Smooth muscle cell (in vitro differentiated cells): Measurements from ENCODE around the gene TCEAL2. TPM values are rescaled to one million over a fixed set of nuclear protein-coding genes. Genes with fewer than 3 reads are reported as not detected.
A peak's percentile ranks its signal among the peaks of the same experiment; 100 is the strongest.
"Not testable (repeated sequence)": the region's sequence is repeated elsewhere in the genome, so short reads cannot be mapped to it uniquely, and the experiment has no call there.

Source experiments
- DNase-seq: peaks from one replicate; lab custom pipeline; 2025; ENCODE audit not compliant: unreplicated experiment; lab: John Stamatoyannopoulos, UW
- H2AFZ ChIP-seq: fragments of 200-600 bp; sonication (generic); 2 replicates; pipeline ENCODE4 v1.6.0; 2016; ENCODE audit warnings: antibody characterized with exemption, low read depth, mild to moderate bottlenecking
- H3F3A ChIP-seq: fragments of 200-600 bp; sonication (generic); 2 replicates; pipeline ENCODE4 v1.6.0; 2017; ENCODE audit warnings: antibody characterized with exemption, low read depth
- H3K27ac ChIP-seq: fragments of 200-600 bp; sonication (generic); 2 replicates; pipeline ENCODE4 v1.5.1; 2016; ENCODE audit warnings: low read depth, mild to moderate bottlenecking
- H3K27me3 ChIP-seq: fragments of 200-600 bp; sonication (generic); 2 replicates; pipeline ENCODE4 v1.6.1; 2016; ENCODE audit warnings: low read depth, mild to moderate bottlenecking
- H3K36me3 ChIP-seq: fragments of 200-600 bp; sonication (generic); 2 replicates; pipeline ENCODE4 v1.5.1; 2016; ENCODE audit warnings: low read depth
- H3K4me1 ChIP-seq: fragments of 200-600 bp; sonication (generic); 2 replicates; pipeline ENCODE4 v1.5.1; 2016; ENCODE audit warnings: low read depth
- H3K4me2 ChIP-seq: fragments of 200-600 bp; sonication (generic); 2 replicates; pipeline ENCODE4 v1.6.0; 2016; ENCODE audit warnings: mild to moderate bottlenecking
- H3K4me3 ChIP-seq: fragments of 200-600 bp; sonication (generic); 2 replicates; pipeline ENCODE4 v1.5.1; 2016; ENCODE audit warnings: mild to moderate bottlenecking
- H3K79me2 ChIP-seq: fragments of 200-600 bp; sonication (generic); 2 replicates; pipeline ENCODE4 v1.6.0; 2016; ENCODE audit warnings: low read depth, mild to moderate bottlenecking
- H3K9ac ChIP-seq: fragments of 200-600 bp; sonication (generic); 2 replicates; pipeline ENCODE4 v1.6.0; 2016; ENCODE audit warnings: low read depth
- H3K9me3 ChIP-seq: fragments of 200-600 bp; sonication (generic); replicated peaks from 2 replicates; pipeline ENCODE4 v1.5.1; 2016; ENCODE audit warnings: low read depth
- H4K20me1 ChIP-seq: fragments of 200-600 bp; sonication (generic); 2 replicates; pipeline ENCODE4 v1.6.0; 2016; ENCODE audit warnings: low read depth
- CTCF ChIP-seq: fragments of 200-600 bp; sonication (generic); IDR thresholded peaks from 2 replicates; pipeline ENCODE4 v1.5.1; 2017; ENCODE audit warnings: borderline replicate concordance, mild to moderate bottlenecking, antibody characterized with exemption; ENCODE audit not compliant: insufficient read depth, poor library complexity, severe bottlenecking
- WGBS: methylation state at CpG from one replicate; pipeline ENCODE4 v1.1.7; 2016; ENCODE audit warnings: low lambda C conversion rate; 5-methylcytosine and 5-hydroxymethylcytosine counted together
- polyA plus RNA-seq: library from polyadenylated mRNA; unstranded; fragments of >200 nt; fragmentation: Nextera tagmentation; extraction: Ambion mirVana; gene quantifications from 2 replicates; pipeline ENCODE4 v1.2.1, GENCODE V29; 2016
- total RNA-seq: library from RNA; depleted of rRNA; stranded (reverse); fragments of >200 nt; gene quantifications from 2 replicates; pipeline ENCODE4 v1.2.3, GENCODE V29; 2014

The TCEAL2 gene
- total and polyA plus RNA-seq, 2 experiments from 2014 or later: not detected

- no peak for DNase-seq
- H3K27me3 ChIP-seq: peaks cover 1% of the 10 kb centered on the region
- no peaks in the 10 kb centered on the region for H3F3A ChIP-seq
- no peak overlapping the region for H3K4me2 ChIP-seq
- H3K9me3 ChIP-seq: no peaks in the 10 kb centered on the region
- 26% methylated on average over 1 of the region's 1 CpG for WGBS
- H3K27ac ChIP-seq: no peak overlapping the region
- H3K36me3 ChIP-seq: no peaks in the 10 kb centered on the region
- peak; percentile 23 for TF ChIP-seq CTCF
- H2AFZ ChIP-seq: no peak overlapping the region
- H3K79me2 ChIP-seq: no peaks in the 10 kb centered on the region
- no peak overlapping the region for H3K4me3 ChIP-seq
- no peaks in the 10 kb centered on the region for H3K4me1 ChIP-seq
- no peak overlapping the region for H3K9ac ChIP-seq
- H4K20me1 ChIP-seq: no peaks in the 10 kb centered on the region
Observed at GRCh38 chrX:102129473-102129872, 4.0 kb downstream of the TCEAL2 start.

GRCh38 chrX:102138064-102138463, 12.6 kb downstream of the TCEAL2 start:
- Histone ChIP-seq H2AFZ (no peak overlapping the region), H3K9me3 (no peaks in the 10 kb centered on the region), H3K4me3 (no peak overlapping the region), H3K79me2 (no peaks in the 10 kb centered on the region), H3K36me3 (no peaks in the 10 kb centered on the region), H3F3A (no peaks in the 10 kb centered on the region), H3K27me3 (no peaks in the 10 kb centered on the region), H4K20me1 (no peaks in the 10 kb centered on the region), H3K27ac (no peak overlapping the region), H3K4me1 (no peaks in the 10 kb centered on the region), H3K9ac (no peak overlapping the region), H3K4me2 (no peak overlapping the region)
- WGBS: 86% methylated on average over 4 of the region's 4 CpGs
- no peak for DNase-seq
- no peak for TF ChIP-seq CTCF

GRCh38 chrX:102140876-102141275, 15.4 kb downstream of the TCEAL2 start:
- H3K9me3 ChIP-seq, H3K27ac ChIP-seq, H2AFZ ChIP-seq, H3K9ac ChIP-seq, DNase-seq, H3K36me3 ChIP-seq, H3K4me3 ChIP-seq, H3K4me2 ChIP-seq, H3K27me3 ChIP-seq, H4K20me1 ChIP-seq, H3K79me2 ChIP-seq, H3F3A ChIP-seq, H3K4me1 ChIP-seq: not testable (repeated sequence)
- WGBS: 88% methylated on average over 16 of the region's 16 CpGs

DNA sequence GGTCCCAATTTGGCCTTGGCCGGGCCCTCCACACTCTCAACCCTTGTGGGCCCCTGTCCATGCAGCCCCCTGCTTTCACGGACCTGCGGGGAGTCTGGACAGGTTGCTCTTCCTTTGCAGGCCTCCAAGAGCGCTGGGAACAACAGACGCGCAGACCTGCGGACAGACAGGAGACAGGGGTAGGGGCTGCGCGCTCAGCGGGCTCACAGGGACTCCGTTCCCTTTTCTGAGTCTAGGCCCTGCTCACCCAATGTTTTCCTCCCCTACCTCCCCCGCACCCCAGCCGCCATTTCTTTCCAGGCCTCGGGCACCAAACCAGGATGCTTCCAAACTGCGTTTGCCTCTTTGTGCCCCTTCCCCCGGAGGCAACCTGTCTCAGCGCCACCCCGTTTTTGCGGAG, 16.2 kb downstream of the TCEAL2 start:
- not testable (repeated sequence) for H2AFZ ChIP-seq, H3K9ac ChIP-seq, H3K27me3 ChIP-seq, H3K9me3 ChIP-seq, H4K20me1 ChIP-seq, H3K4me3 ChIP-seq, H3K79me2 ChIP-seq, DNase-seq, H3K36me3 ChIP-seq, H3K4me1 ChIP-seq, H3K27ac ChIP-seq, H3K4me2 ChIP-seq, H3F3A ChIP-seq
- WGBS: 89% methylated on average over 19 of the region's 19 CpGs

GRCh38 chrX:102142274-102142673, 16.8 kb downstream of the TCEAL2 start, which contains the start of gene TCEAL6:
Gene TCEAL6 (minus strand): TSS chrX:102142481.
- H3K4me3 ChIP-seq, H3K79me2 ChIP-seq, H3K27ac ChIP-seq, H4K20me1 ChIP-seq, H2AFZ ChIP-seq, H3K4me1 ChIP-seq, H3K9ac ChIP-seq, H3F3A ChIP-seq, H3K36me3 ChIP-seq, H3K9me3 ChIP-seq, H3K27me3 ChIP-seq, H3K4me2 ChIP-seq, DNase-seq: not testable (repeated sequence)
- 92% methylated on average over 12 of the region's 31 CpGs for WGBS
